ENCODE measurements around the gene HPS4.

DNA sequence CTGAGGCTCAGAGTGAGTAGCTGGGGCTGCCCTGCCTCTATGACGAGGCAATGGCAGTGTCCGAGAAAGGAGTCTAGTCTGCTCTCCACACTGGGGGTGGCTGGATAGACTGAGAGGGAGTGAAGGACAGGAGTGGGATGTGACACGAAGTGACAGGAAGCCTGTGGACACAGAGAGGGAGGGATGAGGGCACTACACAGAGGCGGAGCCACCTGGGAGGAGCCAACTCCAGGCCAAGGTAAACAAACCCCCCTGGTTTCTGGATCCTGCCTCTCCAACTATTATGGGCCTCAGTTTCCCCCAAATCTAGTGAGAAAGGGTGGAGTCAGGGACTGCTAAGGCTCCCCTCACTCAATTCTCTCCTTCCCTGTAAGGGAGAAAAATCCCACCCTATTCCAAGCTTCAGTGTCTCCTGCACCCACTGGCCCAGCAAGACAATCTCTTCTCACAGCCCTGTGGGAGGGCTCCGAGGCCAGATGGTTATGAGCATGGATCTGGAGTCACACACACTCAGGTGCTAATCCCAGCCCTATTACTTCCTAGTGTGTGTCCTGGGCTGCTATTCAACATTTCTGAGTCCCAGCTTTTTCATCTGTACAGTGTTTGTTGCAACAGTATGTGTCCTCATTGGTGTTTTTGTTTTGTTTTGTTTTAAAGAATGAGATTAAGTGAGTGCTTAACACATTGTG, 29.6 kb downstream of the HPS4 start:
- TF ChIP-seq BHLHE40 (IDR thresholded peaks at IDR 0.05; ENCODE audit: borderline replicate concordance) (no peak), FOXM1 (IDR thresholded peaks at IDR 0.05; ENCODE audit: borderline replicate concordance) (no peak)

Measured in HEK293T (cell line).